WI38 (cell line): Measurements from ENCODE around the gene CYP2R1.
"Not testable (repeated sequence)": the region's sequence is repeated elsewhere in the genome, so short reads cannot be mapped to it uniquely, and the experiment has no call there.

Source experiments
- H3K4me3 ChIP-seq: 2 replicates; pipeline ENCODE4 v1.5.1; 2011; ENCODE audit warnings: low read depth, mild to moderate bottlenecking, control low read depth, low read length
- TF ChIP-seq, protein P1 (sequence below): IDR thresholded peaks from 2 replicates; pipeline ENCODE4 v1.5.1; 2012; ENCODE audit warnings: low read depth, mild to moderate bottlenecking, control low read depth, low read length

Gene CYP2R1

DNA sequence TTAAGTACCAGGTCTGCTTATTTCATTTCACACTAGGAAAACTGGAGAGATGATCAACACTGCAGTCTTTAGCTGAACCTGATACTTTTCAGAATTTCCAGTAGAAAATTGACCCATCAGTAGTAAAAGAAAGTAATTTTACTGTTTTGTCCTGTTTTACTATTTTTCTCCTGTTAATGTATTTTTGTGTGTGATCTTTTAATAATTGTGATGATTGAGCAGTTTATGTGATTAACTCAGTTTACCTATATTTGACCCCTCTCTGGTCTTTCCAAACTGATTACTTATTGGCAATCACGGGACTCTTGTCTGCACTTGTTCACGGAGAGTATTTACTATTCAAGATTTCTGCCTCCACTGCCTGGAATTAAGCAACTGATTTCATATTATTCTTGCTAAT is 546 bp upstream of the CYP2R1 start:
- TF ChIP-seq, protein P1, sequence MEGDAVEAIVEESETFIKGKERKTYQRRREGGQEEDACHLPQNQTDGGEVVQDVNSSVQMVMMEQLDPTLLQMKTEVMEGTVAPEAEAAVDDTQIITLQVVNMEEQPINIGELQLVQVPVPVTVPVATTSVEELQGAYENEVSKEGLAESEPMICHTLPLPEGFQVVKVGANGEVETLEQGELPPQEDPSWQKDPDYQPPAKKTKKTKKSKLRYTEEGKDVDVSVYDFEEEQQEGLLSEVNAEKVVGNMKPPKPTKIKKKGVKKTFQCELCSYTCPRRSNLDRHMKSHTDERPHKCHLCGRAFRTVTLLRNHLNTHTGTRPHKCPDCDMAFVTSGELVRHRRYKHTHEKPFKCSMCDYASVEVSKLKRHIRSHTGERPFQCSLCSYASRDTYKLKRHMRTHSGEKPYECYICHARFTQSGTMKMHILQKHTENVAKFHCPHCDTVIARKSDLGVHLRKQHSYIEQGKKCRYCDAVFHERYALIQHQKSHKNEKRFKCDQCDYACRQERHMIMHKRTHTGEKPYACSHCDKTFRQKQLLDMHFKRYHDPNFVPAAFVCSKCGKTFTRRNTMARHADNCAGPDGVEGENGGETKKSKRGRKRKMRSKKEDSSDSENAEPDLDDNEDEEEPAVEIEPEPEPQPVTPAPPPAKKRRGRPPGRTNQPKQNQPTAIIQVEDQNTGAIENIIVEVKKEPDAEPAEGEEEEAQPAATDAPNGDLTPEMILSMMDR, result no peak
- H3K4me3 ChIP-seq, result no peak overlapping the region; the same call in 1 of the 2 replicates

GRCh38 chr11:14891143-14892035 is 642 bp downstream of the CYP2R1 start:
- TF ChIP-seq, protein P1, result no peak
- peak overlapping the region; percentile 60 for H3K4me3 ChIP-seq

GRCh38 chr11:14886513-14886912 is 5.5 kb downstream of the CYP2R1 start:
- no peak overlapping the region for H3K4me3 ChIP-seq

GRCh38 chr11:14884667-14885273 is 7.3 kb downstream of the CYP2R1 start:
- H3K4me3 ChIP-seq, result no peak overlapping the region
- TF ChIP-seq, protein P1, result no peak

More at GRCh38 chr11:14886513-14886912, 5.5 kb downstream of the CYP2R1 start:
- TF ChIP-seq, protein P1, result no peak

DNA sequence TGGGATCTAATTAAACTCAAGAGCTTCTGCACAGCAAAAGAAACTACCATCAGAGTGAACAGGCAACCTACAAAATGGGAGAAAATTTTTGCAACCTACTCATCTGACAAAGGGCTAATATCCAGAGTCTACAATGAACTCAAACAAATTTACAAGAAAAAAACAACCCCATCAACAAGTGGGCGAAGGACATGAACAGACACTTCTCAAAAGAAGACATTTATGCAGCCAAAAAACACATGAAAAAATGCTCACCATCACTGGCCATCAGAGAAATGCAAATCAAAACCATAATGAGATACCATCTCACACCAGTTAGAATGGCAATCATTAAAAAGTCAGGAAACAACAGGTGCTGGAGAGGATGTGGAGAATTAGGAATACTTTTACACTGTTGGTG is 8.3 kb downstream of the CYP2R1 start:
- not testable (repeated sequence) for H3K4me3 ChIP-seq

DNA sequence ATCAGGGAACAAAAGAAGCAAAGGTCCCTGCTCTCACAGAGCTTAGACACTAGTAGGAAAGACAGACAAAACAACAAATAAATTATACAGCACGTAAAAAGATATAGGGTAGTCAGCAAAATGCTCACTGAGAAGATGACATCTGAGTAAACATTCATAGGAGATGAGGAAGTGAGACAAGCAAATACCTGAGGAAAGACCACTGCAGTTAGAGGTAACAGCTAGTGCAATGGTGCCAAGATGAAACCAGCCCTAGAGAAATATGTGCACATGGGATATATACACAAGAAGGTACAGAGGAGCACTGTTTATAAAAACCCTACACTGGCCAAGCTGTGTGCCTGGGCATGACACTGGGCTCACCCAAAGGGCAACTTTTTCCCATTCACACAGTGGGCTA is 9.8 kb downstream of the CYP2R1 start:
- TF ChIP-seq, protein P1, result no peak
- no peak overlapping the region for H3K4me3 ChIP-seq

DNA sequence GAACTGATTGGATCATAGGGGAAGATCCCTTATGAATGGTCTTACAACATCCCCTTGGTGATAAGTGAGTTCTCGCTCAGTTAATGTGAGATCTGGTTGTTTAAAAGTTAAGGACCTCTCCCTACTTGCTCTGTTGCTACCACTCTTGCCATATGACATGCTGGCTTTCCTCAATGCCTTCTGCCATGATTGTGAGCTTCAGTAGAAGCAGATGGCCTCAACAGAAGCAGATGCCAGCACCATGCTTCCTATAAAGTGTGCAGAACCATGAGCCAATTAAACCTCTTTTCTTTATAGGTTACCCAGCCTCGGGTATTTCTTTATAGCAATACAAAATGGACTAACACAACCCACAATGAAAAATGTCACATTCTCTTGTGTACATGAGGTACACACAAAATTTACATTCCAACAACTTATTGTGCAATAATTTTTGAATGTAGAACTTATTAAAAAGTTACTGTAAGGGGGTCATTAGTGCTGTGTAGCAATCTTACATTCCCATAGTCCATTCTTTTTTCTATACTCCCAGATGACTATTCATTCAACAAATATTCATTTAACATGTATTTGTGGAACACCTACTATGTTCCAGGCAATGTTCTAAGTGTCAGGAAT is 10.3 kb downstream of the CYP2R1 start:
- no peak overlapping the region for H3K4me3 ChIP-seq
- TF ChIP-seq, protein P1, result no peak
